DND-41 (cell line): ENCODE measurements around the gene ICAM1.
"Not testable (repeated sequence)": the region's sequence is repeated elsewhere in the genome, so short reads cannot be mapped to it uniquely, and the experiment has no call there.

Experiments
- ATAC-seq: fragments of 200-7000 bp; cut with Tn5 transposase; 3 replicates; pipeline ENCODE4 v1.9.1; 2021; ENCODE audit warnings: low read depth; ENCODE audit not compliant: insufficient read depth
- DNase-seq: peaks from one replicate; pipeline ENCODE4 v3.0.0-alpha.2; 2020
- H2AFZ ChIP-seq: 2 replicates; pipeline ENCODE4 v1.6.0; 2012; ENCODE audit warnings: low read depth, low read length
- H3K27ac ChIP-seq: 2 replicates; pipeline ENCODE4 v1.5.1; 2012; ENCODE audit warnings: low read length, inconsistent platforms
- H3K27me3 ChIP-seq: fragments of 200-600 bp; sonication (generic); 2 replicates; pipeline ENCODE4 v1.6.0; 2012; ENCODE audit warnings: low read length, mild to moderate bottlenecking, inconsistent platforms; ENCODE audit not compliant: insufficient read depth, poor library complexity
- H3K36me3 ChIP-seq: 2 replicates; pipeline ENCODE4 v1.5.1; 2012; ENCODE audit warnings: low read length, inconsistent platforms; ENCODE audit not compliant: insufficient read depth
- H3K4me1 ChIP-seq: 2 replicates; pipeline ENCODE4 v1.5.1; 2012; ENCODE audit warnings: mild to moderate bottlenecking, low read length; ENCODE audit not compliant: insufficient read depth
- H3K4me2 ChIP-seq: 2 replicates; pipeline ENCODE4 v1.6.0; 2012; ENCODE audit warnings: mild to moderate bottlenecking, moderate library complexity, low read length, inconsistent platforms; ENCODE audit not compliant: insufficient read depth
- H3K4me3 ChIP-seq, 2 experiments: fragments of 200-600 bp in 1 of 2; shearing (Covaris generic) in 1 of 2; 2 replicates each; pipeline ENCODE4 v1.5.1; 2012 to 2016; ENCODE audit warnings: inconsistent platforms in 2 of 2, low read length in 2 of 2, mild to moderate bottlenecking in 2 of 2, low read depth in 1 of 2, moderate library complexity in 1 of 2
- H3K79me2 ChIP-seq: 2 replicates; pipeline ENCODE4 v1.6.0; 2012; ENCODE audit warnings: low read length, inconsistent platforms; ENCODE audit not compliant: insufficient read depth
- H3K9ac ChIP-seq: 2 replicates; pipeline ENCODE4 v1.6.0; 2012; ENCODE audit warnings: low read depth, mild to moderate bottlenecking, inconsistent platforms, low read length, moderate library complexity
- H3K9me3 ChIP-seq: 2 replicates; pipeline ENCODE4 v1.5.1; 2012; ENCODE audit warnings: low read length, moderate library complexity, mild to moderate bottlenecking, inconsistent platforms; ENCODE audit not compliant: insufficient read depth, severe bottlenecking
- H4K20me1 ChIP-seq: 2 replicates; pipeline ENCODE4 v1.6.0; 2012; ENCODE audit warnings: low read length; ENCODE audit not compliant: insufficient read depth
- CTCF ChIP-seq: IDR thresholded peaks from 2 replicates; pipeline ENCODE4 v1.5.1; 2012; ENCODE audit warnings: borderline replicate concordance, low read length, moderate library complexity, mild to moderate bottlenecking; ENCODE audit not compliant: poor library complexity, severe bottlenecking; ENCODE audit errors: extremely low read depth
- EZH2 ChIP-seq: IDR thresholded peaks from 3 replicates; pipeline ENCODE4 v1.6.1; 2012; ENCODE audit warnings: borderline replicate concordance, low read depth, mild to moderate bottlenecking, moderate library complexity, low read length, inconsistent platforms; ENCODE audit not compliant: severe bottlenecking

The ICAM1 gene

GRCh38 chr19:10238172-10238783 is 32.6 kb upstream of the ICAM1 start:
- Histone ChIP-seq H3K36me3 (no peaks in the 10 kb centered on the region), H3K79me2 (no peaks in the 10 kb centered on the region), H3K4me3 (no peak overlapping the region), H3K9me3 (no peaks in the 10 kb centered on the region), H3K9ac (no peak overlapping the region), H4K20me1 (no peaks in the 10 kb centered on the region), H3K27ac (no peak overlapping the region), H3K4me2 (no peak overlapping the region), H3K27me3 (no peaks in the 10 kb centered on the region), H2AFZ (no peak overlapping the region), H3K4me1 (peaks cover 22% of the 10 kb centered on the region)
- ATAC-seq (no peak), DNase-seq (no peak)
- TF ChIP-seq EZH2, result no peak
- TF ChIP-seq CTCF, result no peak

GRCh38 chr19:10241826-10242449 is 29.0 kb upstream of the ICAM1 start:
- H3K79me2 ChIP-seq, DNase-seq, H3K27me3 ChIP-seq, H4K20me1 ChIP-seq, H2AFZ ChIP-seq, H3K9me3 ChIP-seq, H3K4me3 ChIP-seq, H3K4me1 ChIP-seq, H3K27ac ChIP-seq, ATAC-seq, H3K4me2 ChIP-seq, H3K36me3 ChIP-seq, H3K9ac ChIP-seq: not testable (repeated sequence)

GRCh38 chr19:10243606-10244005 is 27.3 kb upstream of the ICAM1 start:
- H3K4me1 ChIP-seq, result no peaks in the 10 kb centered on the region
- no peaks in the 10 kb centered on the region for H3K36me3 ChIP-seq
- H3K4me2 ChIP-seq, result no peak overlapping the region
- no peak overlapping the region for H2AFZ ChIP-seq
- no peak overlapping the region for H3K9ac ChIP-seq
- ATAC-seq (no peak), DNase-seq (no peak)
- no peaks in the 10 kb centered on the region for H3K27me3 ChIP-seq
- no peaks in the 10 kb centered on the region for H3K79me2 ChIP-seq
- TF ChIP-seq CTCF, result no peak
- TF ChIP-seq EZH2, result no peak
- no peaks in the 10 kb centered on the region for H3K9me3 ChIP-seq
- H4K20me1 ChIP-seq, result no peaks in the 10 kb centered on the region
- no peak overlapping the region for H3K4me3 ChIP-seq
- H3K27ac ChIP-seq, result no peak overlapping the region

GRCh38 chr19:10245189-10245939 is 25.6 kb upstream of the ICAM1 start:
- H3K79me2 ChIP-seq, result no peaks in the 10 kb centered on the region
- no peaks in the 10 kb centered on the region for H3K27me3 ChIP-seq
- H3K4me3 ChIP-seq, result no peak overlapping the region
- no peak overlapping the region for H2AFZ ChIP-seq
- no peaks in the 10 kb centered on the region for H4K20me1 ChIP-seq
- no peaks in the 10 kb centered on the region for H3K9me3 ChIP-seq
- H3K9ac ChIP-seq, result no peak overlapping the region
- no peak overlapping the region for H3K4me2 ChIP-seq
- no peaks in the 10 kb centered on the region for H3K4me1 ChIP-seq
- no peaks in the 10 kb centered on the region for H3K36me3 ChIP-seq
- no peak for DNase-seq
- ATAC-seq, result no peak
- no peak overlapping the region for H3K27ac ChIP-seq
- TF ChIP-seq CTCF (no peak), EZH2 (no peak)
